Activated T-cell treated with anti-CD3 and anti-CD28 coated beads, Interleukin-2, amount 50 U/mL, for 24 hours (primary cell): ENCODE results near the gene COL28A1.

Experiments used
- DNase-seq: peaks from one replicate; pipeline ENCODE4 v3.0.0-alpha.2; 2020
- H3K27ac Mint-ChIP-seq: 2 replicates; pipeline ENCODE4 v1.8.0; 2020; ENCODE audit warnings: mild to moderate bottlenecking, mixed read lengths
- H3K27me3 Mint-ChIP-seq: 2 replicates; pipeline ENCODE4 v1.8.0; 2020; ENCODE audit warnings: mixed read lengths
- H3K36me3 Mint-ChIP-seq: 2 replicates; pipeline ENCODE4 v1.8.0; 2020; ENCODE audit warnings: low read depth, mixed read lengths
- H3K4me1 Mint-ChIP-seq: 2 replicates; pipeline ENCODE4 v1.8.0; 2020; ENCODE audit warnings: low read depth, mixed read lengths
- H3K4me3 Mint-ChIP-seq: 2 replicates; pipeline ENCODE4 v1.8.0; 2020; ENCODE audit warnings: mild to moderate bottlenecking, moderate library complexity, mixed read lengths
- H3K9me3 Mint-ChIP-seq: 2 replicates; pipeline ENCODE4 v1.8.0; 2020; ENCODE audit warnings: mixed read lengths

The COL28A1 gene

DNA sequence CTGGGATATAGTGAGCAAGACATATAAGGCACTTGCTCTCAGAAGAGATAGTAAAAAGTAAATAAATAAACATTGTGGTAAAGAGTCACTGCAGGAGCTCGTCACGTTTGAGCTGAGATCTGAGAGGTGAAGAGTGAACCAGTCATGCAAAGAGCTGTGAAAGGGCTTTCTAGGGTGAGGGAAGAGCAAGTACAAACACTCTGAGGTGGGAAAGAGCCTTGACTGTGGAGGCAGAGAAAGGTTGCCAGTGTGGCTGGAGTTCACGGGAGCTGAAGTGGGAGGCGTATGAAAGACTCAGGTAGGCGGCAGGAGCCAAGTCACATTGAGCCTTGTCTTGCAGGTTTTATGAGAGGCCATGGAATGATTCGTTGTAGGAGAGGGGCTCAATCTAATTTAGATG is 212.3 kb downstream of the COL28A1 start:
- H3K27ac Mint-ChIP-seq, result no peak overlapping the region
- H3K9me3 Mint-ChIP-seq, result no peaks in the 10 kb centered on the region
- H3K36me3 Mint-ChIP-seq, result no peaks in the 10 kb centered on the region
- no peak overlapping the region for H3K4me3 Mint-ChIP-seq
- H3K4me1 Mint-ChIP-seq, result no peaks in the 10 kb centered on the region
- no peak for DNase-seq
- peaks cover 4% of the 10 kb centered on the region for H3K27me3 Mint-ChIP-seq

DNA sequence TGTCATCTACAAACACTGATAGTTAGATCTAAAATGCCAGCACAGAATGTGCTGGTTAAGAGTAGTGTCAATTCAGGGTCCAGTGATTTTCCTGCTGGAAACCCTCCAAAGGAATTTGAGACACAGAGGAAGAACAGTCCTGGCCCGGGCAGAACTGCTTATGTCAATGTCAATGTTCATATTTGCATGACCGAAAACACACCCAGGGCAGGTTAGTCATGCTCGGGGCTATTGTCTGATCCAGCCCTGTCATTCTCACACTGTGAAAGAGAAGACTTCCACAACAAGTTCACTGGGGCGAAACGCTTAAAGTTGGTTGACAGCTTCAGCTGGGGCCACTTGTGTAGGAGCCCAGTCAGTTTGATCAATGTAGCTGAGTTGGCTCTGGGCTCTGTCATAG is 214.0 kb downstream of the COL28A1 start:
- Mint-ChIP-seq H3K4me1 (no peaks in the 10 kb centered on the region), H3K4me3 (no peak overlapping the region), H3K27me3 (peaks cover 4% of the 10 kb centered on the region), H3K9me3 (no peaks in the 10 kb centered on the region), H3K27ac (no peak overlapping the region), H3K36me3 (no peaks in the 10 kb centered on the region)
- no peak for DNase-seq

DNA sequence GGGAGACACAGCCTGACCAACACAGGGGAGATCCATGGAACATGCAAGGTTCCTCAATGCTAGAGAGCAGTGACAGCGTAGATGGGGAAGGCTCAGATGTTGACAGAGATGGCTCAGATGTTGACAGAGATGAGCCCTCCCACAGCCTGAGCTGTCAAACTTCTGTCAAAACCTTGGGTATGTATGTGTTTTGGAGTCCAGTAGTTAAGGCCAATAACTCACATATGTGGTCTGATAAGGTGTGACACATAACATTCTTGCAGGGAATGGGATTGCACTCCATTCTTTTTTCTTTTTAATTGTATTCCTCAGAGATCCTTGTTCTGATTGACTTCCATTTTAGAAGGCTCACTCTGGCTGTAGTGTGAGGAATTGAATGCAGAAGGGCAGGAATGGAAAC is 217.1 kb downstream of the COL28A1 start:
- no peak for DNase-seq
- Mint-ChIP-seq H3K27me3 (no peaks in the 10 kb centered on the region), H3K36me3 (no peaks in the 10 kb centered on the region), H3K27ac (no peak overlapping the region), H3K4me1 (no peaks in the 10 kb centered on the region), H3K4me3 (no peak overlapping the region), H3K9me3 (no peaks in the 10 kb centered on the region)

DNA sequence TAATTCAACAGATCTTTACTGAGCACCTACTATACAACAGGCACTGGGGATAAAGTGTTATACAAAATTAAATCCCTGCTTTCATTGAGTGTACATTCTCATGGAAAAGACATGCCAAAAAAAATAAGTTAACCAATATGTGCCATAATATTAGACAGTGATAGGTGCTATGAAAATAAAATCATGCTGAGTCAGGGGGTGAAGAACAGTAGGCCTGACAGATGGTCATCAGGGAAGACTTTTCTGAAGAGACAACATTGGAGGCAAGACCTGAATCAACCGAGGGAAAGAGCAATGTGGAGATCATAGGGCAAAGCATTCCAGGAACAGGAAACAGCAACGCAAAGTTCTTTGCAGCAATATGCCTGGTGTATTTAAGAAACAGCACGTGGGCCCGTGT is 217.8 kb downstream of the COL28A1 start:
- Mint-ChIP-seq H3K4me3 (no peak overlapping the region), H3K9me3 (no peaks in the 10 kb centered on the region), H3K27me3 (no peaks in the 10 kb centered on the region), H3K27ac (no peak overlapping the region), H3K36me3 (no peaks in the 10 kb centered on the region), H3K4me1 (no peaks in the 10 kb centered on the region)
- DNase-seq, result no peak

DNA sequence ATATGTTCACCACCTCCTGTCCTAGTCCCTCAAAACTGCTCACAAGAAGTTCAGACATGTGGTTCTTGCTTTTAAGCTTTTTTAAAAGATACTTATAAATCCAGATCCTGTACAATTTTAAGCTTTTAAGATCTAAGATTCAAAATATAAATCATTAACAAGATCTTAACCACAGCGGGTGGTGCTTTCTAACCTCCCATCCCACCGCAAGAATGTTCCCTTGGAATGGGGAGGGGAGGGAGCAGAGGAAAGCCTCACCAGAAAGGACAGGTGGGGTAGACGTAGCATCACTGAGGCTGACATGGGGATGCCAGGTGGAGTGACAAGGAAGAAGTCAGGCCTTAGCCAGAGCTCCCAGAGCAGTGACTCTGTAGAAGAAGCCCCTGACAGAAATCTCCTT is 219.8 kb downstream of the COL28A1 start:
- Mint-ChIP-seq H3K27me3 (no peaks in the 10 kb centered on the region), H3K36me3 (no peaks in the 10 kb centered on the region), H3K4me3 (no peak overlapping the region), H3K4me1 (no peaks in the 10 kb centered on the region), H3K27ac (no peak overlapping the region), H3K9me3 (no peaks in the 10 kb centered on the region)
- DNase-seq, result no peak

DNA sequence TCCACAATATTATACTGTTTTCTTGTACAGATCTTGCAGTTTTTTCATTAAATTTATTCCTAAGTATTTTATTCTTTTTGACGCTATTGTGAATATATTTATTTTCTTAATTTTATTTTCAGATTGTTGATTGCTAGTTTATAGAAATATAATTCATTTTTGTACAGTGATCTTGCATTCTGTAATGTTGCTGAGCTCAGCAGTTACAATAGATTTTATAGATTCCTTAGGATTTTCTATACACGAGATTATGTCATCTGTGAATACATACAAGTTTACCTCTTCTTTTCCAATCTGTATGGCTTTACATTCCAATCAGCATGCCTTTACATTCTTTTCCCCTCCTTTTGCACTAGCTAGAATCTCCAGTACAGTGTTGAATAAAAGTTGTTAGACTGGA is 223.3 kb downstream of the COL28A1 start:
- no peaks in the 10 kb centered on the region for H3K36me3 Mint-ChIP-seq
- no peaks in the 10 kb centered on the region for H3K4me1 Mint-ChIP-seq
- no peak overlapping the region for H3K27ac Mint-ChIP-seq
- no peaks in the 10 kb centered on the region for H3K9me3 Mint-ChIP-seq
- DNase-seq, result no peak
- no peaks in the 10 kb centered on the region for H3K27me3 Mint-ChIP-seq
- no peak overlapping the region for H3K4me3 Mint-ChIP-seq

DNA sequence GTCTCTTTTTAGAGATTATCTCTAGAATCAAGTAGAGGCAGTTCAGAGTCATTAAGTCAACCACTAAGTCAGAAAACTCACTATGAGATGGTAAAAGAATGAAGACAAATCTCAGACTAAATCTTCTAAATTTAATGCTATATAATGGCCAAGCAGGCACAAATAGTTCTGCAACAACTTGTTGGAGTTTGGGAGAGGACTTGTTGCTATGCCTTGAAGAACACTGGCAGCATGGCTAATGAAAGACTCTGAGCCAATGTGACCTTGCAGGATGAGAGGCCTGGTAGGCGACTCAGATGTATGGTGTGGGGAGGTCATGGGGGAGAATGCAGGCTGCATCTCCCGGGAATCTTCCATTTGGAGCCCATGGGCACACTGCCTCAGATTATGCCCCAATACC is 224.7 kb downstream of the COL28A1 start:
- no peak for DNase-seq
- Mint-ChIP-seq H3K4me3 (no peak overlapping the region), H3K27me3 (no peaks in the 10 kb centered on the region), H3K4me1 (no peaks in the 10 kb centered on the region), H3K27ac (no peak overlapping the region), H3K9me3 (no peaks in the 10 kb centered on the region), H3K36me3 (no peaks in the 10 kb centered on the region)

DNA sequence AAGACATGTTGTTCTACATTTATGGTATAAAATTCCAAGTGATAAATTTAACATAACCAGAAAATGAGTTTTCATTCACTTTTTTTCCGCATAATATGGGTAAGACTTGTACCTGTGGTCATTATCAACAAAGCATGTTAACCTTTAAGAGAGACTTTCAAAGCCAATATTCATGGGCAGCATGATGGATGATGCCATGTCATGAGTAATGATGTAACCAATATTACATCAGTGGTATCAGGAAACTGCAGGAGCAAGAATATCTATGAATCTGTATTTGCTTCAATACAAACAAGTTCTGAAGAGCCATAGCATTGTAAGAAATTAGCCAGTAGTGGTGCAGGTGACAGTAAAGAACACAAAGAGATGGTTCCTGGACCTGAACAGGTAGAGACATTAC is 226.5 kb downstream of the COL28A1 start:
- H3K27ac Mint-ChIP-seq, result no peak overlapping the region
- no peaks in the 10 kb centered on the region for H3K9me3 Mint-ChIP-seq
- H3K4me1 Mint-ChIP-seq, result no peaks in the 10 kb centered on the region
- DNase-seq, result no peak
- no peaks in the 10 kb centered on the region for H3K36me3 Mint-ChIP-seq
- H3K4me3 Mint-ChIP-seq, result no peak overlapping the region
- H3K27me3 Mint-ChIP-seq, result no peaks in the 10 kb centered on the region
